Stomach (tissue), 19 donors: ENCODE measurements around the gene ANAPC13. TPM values are rescaled to one million over a fixed set of nuclear protein-coding genes. Genes with fewer than 3 reads are reported as not detected.

Experiments used
- DNase-seq, 2 donors: peaks; one replicate each; pipeline versions ENCODE4 v3.0.0 to v3.0.0-alpha.2; 2013 to 2019
- H3K27ac ChIP-seq, 5 donors: fragments of 200-600 bp in 4 of 5; sonication (generic) in 4 of 5; one replicate each; pipeline ENCODE4 v1.5.1; 2013 to 2019; ENCODE audit warnings: mild to moderate bottlenecking in 1 of 5, moderate library complexity in 1 of 5
- H3K27me3 ChIP-seq, 3 donors: fragments of 200-600 bp; sonication (generic); one replicate each; pipeline ENCODE4 v1.5.1; 2017 to 2019; ENCODE audit warnings: mixed run types in 1 of 3
- H3K36me3 ChIP-seq, 4 donors: fragments of 200-600 bp; sonication (generic); 1 replicate in 3 of 4; 2 replicates in 1 of 4; pipeline ENCODE4 v1.5.1; 2016 to 2019
- H3K4me1 ChIP-seq, 4 donors: fragments of 200-600 bp; sonication (generic); one replicate each; pipeline ENCODE4 v1.5.1; 2016 to 2019
- H3K4me3 ChIP-seq, 4 donors: fragments of 200-600 bp; sonication (generic) in 3 of 4; one replicate each; pipeline ENCODE4 v1.5.1; 2016 to 2019; ENCODE audit warnings: mild to moderate bottlenecking in 1 of 4
- H3K9me3 ChIP-seq, 4 donors: fragments of 200-600 bp; sonication (generic); one replicate each; pipeline ENCODE4 v1.5.1; 2016 to 2019
- CTCF ChIP-seq, 7 experiments: fragments of 450-650 bp in 4 of 7; fragments of 200-600 bp in 3 of 7; sonication (generic) in 3 of 7; IDR thresholded peaks; one replicate each; pipeline ENCODE4 v1.5.1; 2016 to 2019; ENCODE audit warnings: antibody characterized with exemption in 7 of 7, control low read depth in 2 of 7, mild to moderate bottlenecking in 1 of 7
- EP300 ChIP-seq: sonication (generic); formaldehyde crosslinking; IDR thresholded peaks from one replicate; pipeline ENCODE4 v1.6.1; 2017; ENCODE audit warnings: antibody characterized with exemption
- POLR2A ChIP-seq, 4 donors: fragments of 450-650 bp; IDR thresholded peaks; one replicate each; pipeline ENCODE4 v1.6.1; 2016; ENCODE audit warnings: antibody characterized with exemption in 4 of 4, control low read depth in 2 of 4, mild to moderate bottlenecking in 1 of 4, moderate library complexity in 1 of 4
- POLR2AphosphoS5 ChIP-seq, 3 donors: sonication (generic); formaldehyde crosslinking; IDR thresholded peaks; one replicate each; pipeline ENCODE4 v1.6.1; 2016; ENCODE audit warnings: antibody characterized with exemption in 3 of 3
- WGBS, 5 donors: extraction: QIAGEN DNeasy Blood & Tissue Kit in 3 of 5; methylation state at CpG; one replicate each; pipeline versions ENCODE4 v1.1.5 to v1.1.7; 2013 to 2018; 5-methylcytosine and 5-hydroxymethylcytosine counted together
- intact Hi-C: fragments of 100-400 bp; cut with DNase I; formaldehyde crosslinking; loops from one replicate; pipeline ENCODE4 v1.15.1; 2023; ENCODE audit warnings: low total_unique reads
- long read RNA-seq, 10 donors: transcript quantifications; one replicate each; lab custom pipeline, GENCODE V29; 2026
- polyA plus RNA-seq, 3 donors: library from polyadenylated mRNA; stranded (reverse); fragments of 200-250 nt; gene quantifications; one replicate each; pipeline ENCODE4 v1.2.3, GENCODE V29; 2013
- total RNA-seq, 5 donors: library from RNA; depleted of rRNA; stranded (reverse); fragments of >200 nt; gene quantifications; one replicate each; pipeline versions ENCODE4 v1.1.0 to v1.2.3, GENCODE V29; 2014 to 2016
- donor health status: healthy with polysubstance abuse.
- donor health status: Bipolar disorder and iron deficiency.
- donor health status: healthy.

The ANAPC13 gene
- 10 to 100 TPM in 4 of 5 donors, 1 to 10 TPM in 1; 3.2 to 73.3 (median 29.9) TPM for total RNA-seq
- polyA plus RNA-seq = 100 to 1,000 TPM in 1 of 3 donors, 10 to 100 TPM in 2; 57.6 to 130 (median 85.4) TPM
- long read RNA-seq, donor 1, transcript ANAPC13-201 (3 exons, 1,209 nt) = major isoform, 10 of 18 reads
- long read RNA-seq, donor 1, transcript ANAPC13-204 (3 exons, 1,840 nt) = minor isoform, 5 of 18 reads
- long read RNA-seq, donor 1, partial matches to known transcripts = 0 of 18 reads
- long read RNA-seq, donor 1, other reads (novel, unspliced or antisense) = 0 of 18 reads
- long read RNA-seq, donor 2, transcript ANAPC13-201 (3 exons, 1,209 nt) = minor isoform, 12 of 34 reads
- long read RNA-seq, donor 2, transcript ANAPC13-204 (3 exons, 1,840 nt) = major isoform, 17 of 34 reads
- long read RNA-seq, donor 2, transcript ANAPC13-203 (2 exons, 686 nt) = minor isoform, 5 of 34 reads
- long read RNA-seq, donor 2, partial matches to known transcripts = 0 of 34 reads
- long read RNA-seq, donor 2, other reads (novel, unspliced or antisense) = 0 of 34 reads
- long read RNA-seq, donor 3, transcript ANAPC13-201 (3 exons, 1,209 nt) = minor isoform, 8 of 22 reads
- long read RNA-seq, donor 3, transcript ANAPC13-204 (3 exons, 1,840 nt) = major isoform, 10 of 22 reads
- long read RNA-seq, donor 3, partial matches to known transcripts = 0 of 22 reads
- long read RNA-seq, donor 3, other reads (novel, unspliced or antisense) = 0 of 22 reads
- long read RNA-seq, donor 4, partial matches to known transcripts = 0 of 5 reads
- long read RNA-seq, donor 4, other reads (novel, unspliced or antisense) = 0 of 5 reads
- long read RNA-seq, donor 5, transcript ANAPC13-201 (3 exons, 1,209 nt) = major isoform, 21 of 40 reads
- long read RNA-seq, donor 5, transcript ANAPC13-203 (2 exons, 686 nt) = minor isoform, 5 of 40 reads
- long read RNA-seq, donor 5, transcript ANAPC13-204 (3 exons, 1,840 nt) = minor isoform, 12 of 40 reads
- long read RNA-seq, donor 5, partial matches to known transcripts = 0 of 40 reads
- long read RNA-seq, donor 5, other reads (novel, unspliced or antisense) = 0 of 40 reads
- long read RNA-seq, donor 6 = 0 reads
- long read RNA-seq, donor 7, transcript ANAPC13-203 (2 exons, 686 nt) = minor isoform, 11 of 45 reads
- long read RNA-seq, donor 7, transcript ANAPC13-204 (3 exons, 1,840 nt) = minor isoform, 13 of 45 reads
- long read RNA-seq, donor 7, transcript ANAPC13-201 (3 exons, 1,209 nt) = major isoform, 19 of 45 reads
- long read RNA-seq, donor 7, partial matches to known transcripts = 0 of 45 reads
- long read RNA-seq, donor 7, other reads (novel, unspliced or antisense) = 0 of 45 reads
- long read RNA-seq, donor 8, transcript ANAPC13-204 (3 exons, 1,840 nt) = minor isoform, 8 of 48 reads
- long read RNA-seq, donor 8, transcript ANAPC13-201 (3 exons, 1,209 nt) = major isoform, 27 of 48 reads
- long read RNA-seq, donor 8, partial matches to known transcripts = 7 of 48 reads
- long read RNA-seq, donor 8, other reads (novel, unspliced or antisense) = 0 of 48 reads
- long read RNA-seq, donor 9, transcript ANAPC13-204 (3 exons, 1,840 nt) = minor isoform, 9 of 31 reads
- long read RNA-seq, donor 9, transcript ANAPC13-201 (3 exons, 1,209 nt) = major isoform, 18 of 31 reads
- long read RNA-seq, donor 9, partial matches to known transcripts = 0 of 31 reads
- long read RNA-seq, donor 9, other reads (novel, unspliced or antisense) = 0 of 31 reads
- long read RNA-seq, donor 10, transcript ANAPC13-201 (3 exons, 1,209 nt) = major isoform, 6 of 11 reads
- long read RNA-seq, donor 10, partial matches to known transcripts = 0 of 11 reads
- long read RNA-seq, donor 10, other reads (novel, unspliced or antisense) = 0 of 11 reads

GRCh38 chr3:134485718-134486576, at the start of gene ANAPC13, which contains the start of gene CEP63:
Gene ANAPC13 (minus strand): TSS chr3:134485985. CDS start chr3:134482904, 3,081 bp downstream.
Gene CEP63 (plus strand): TSS chr3:134486057. CDS start chr3:134495321, 9,264 bp downstream.
- Histone ChIP-seq H3K36me3 (peaks cover 8 to 21% (median 19%) of the 10 kb centered on the region in 4 donors), H3K4me3 (peak within 1 kb of the TSS; percentile 68 to 91 (median 74)), H3K27ac (peak within 1 kb of the TSS; percentile 89 to 98 (median 97)), H3K27me3 (no peaks in the 10 kb centered on the region), H3K4me1 (peaks cover 26 to 53% (median 44%) of the 10 kb centered on the region in 4 donors), H3K9me3 (no peaks in the 10 kb centered on the region)
- WGBS, 5 donors = 0 to 1% (median 0%) methylated on average over 48 to 81 of the region's 81 CpGs
- intact Hi-C loops = no loop called here
- DNase-seq = peak; percentile 93 to 99
- TF ChIP-seq POLR2AphosphoS5 (IDR thresholded peaks at IDR 0.05) (peak; percentile 82 to 90 (median 88)), POLR2A (IDR thresholded peaks at IDR 0.05) (peak in 2 of 4 donors; percentile 16 to 53), CTCF (IDR thresholded peaks at IDR 0.05) (peak in 1 of 7 experiments; percentile 15), EP300 (no peak)

- WGBS, 5 donors = 90 to 94% (median 94%) methylated on average over 4 of the region's 4 CpGs
- no peak overlapping the region for H3K27ac ChIP-seq
- H3K27me3 ChIP-seq = no peaks in the 10 kb centered on the region
- no peaks in the 10 kb centered on the region for H3K9me3 ChIP-seq
- peaks cover 14 to 70% (median 60%) of the 10 kb centered on the region in 4 donors for H3K36me3 ChIP-seq
- no peak for DNase-seq
- no peak overlapping the region for H3K4me3 ChIP-seq
- H3K4me1 ChIP-seq = no peaks in the 10 kb centered on the region
- intact Hi-C loops = no loop called here
- no peak for TF ChIP-seq CTCF (IDR thresholded peaks at IDR 0.05)
- TF ChIP-seq EP300 = no peak
- no peak for TF ChIP-seq POLR2AphosphoS5 (IDR thresholded peaks at IDR 0.05)
- TF ChIP-seq POLR2A (IDR thresholded peaks at IDR 0.05) = no peak
Observed at GRCh38 chr3:134535186-134535970, 49.6 kb upstream of the ANAPC13 start.

- no peaks in the 10 kb centered on the region for H3K4me1 ChIP-seq
- no peaks in the 10 kb centered on the region for H3K9me3 ChIP-seq
- TF ChIP-seq POLR2A (IDR thresholded peaks at IDR 0.05) (no peak), EP300 (no peak), CTCF (IDR thresholded peaks at IDR 0.05) (no peak), POLR2AphosphoS5 (IDR thresholded peaks at IDR 0.05) (no peak)
- no peak for DNase-seq
- no peak overlapping the region for H3K4me3 ChIP-seq
- intact Hi-C loops = no loop called here
- H3K27ac ChIP-seq = no peak overlapping the region
- peaks cover 14 to 58% (median 50%) of the 10 kb centered on the region in 4 donors for H3K36me3 ChIP-seq
- WGBS, 5 donors = 83 to 94% (median 88%) methylated on average over 1 of the region's 1 CpG
- no peaks in the 10 kb centered on the region for H3K27me3 ChIP-seq
Observed at GRCh38 chr3:134533493-134533892, 47.7 kb upstream of the ANAPC13 start.
